22Rv1 (cell line): Measurements from ENCODE around the gene CD22.

ENCODE experiments used
- ZFX ChIP-seq: fragments of 450-650 bp; IDR thresholded peaks from 2 replicates; pipeline ENCODE4 v1.6.1; 2017; ENCODE audit warnings: antibody characterized with exemption, borderline replicate concordance
- TF ChIP-seq, protein P1 (sequence below): fragments of 450-650 bp; IDR thresholded peaks from 2 replicates; pipeline ENCODE4 v1.5.1; 2017; ENCODE audit warnings: mild to moderate bottlenecking

DNA sequence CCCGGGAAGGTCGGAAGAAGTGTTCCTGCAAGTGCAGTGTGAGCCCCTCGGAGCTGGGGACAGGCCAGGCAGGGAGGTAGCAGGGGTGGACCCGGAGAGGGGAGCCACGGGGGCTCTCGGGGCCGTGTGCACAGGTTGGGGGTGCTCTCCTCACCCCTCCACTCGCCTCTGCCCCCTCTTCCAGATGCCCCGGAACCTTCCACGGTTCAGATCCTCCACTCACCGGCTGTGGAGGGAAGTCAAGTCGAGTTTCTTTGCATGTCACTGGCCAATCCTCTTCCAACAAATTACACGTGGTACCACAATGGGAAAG, 9.0 kb downstream of the CD22 start:
- TF ChIP-seq, protein P1, sequence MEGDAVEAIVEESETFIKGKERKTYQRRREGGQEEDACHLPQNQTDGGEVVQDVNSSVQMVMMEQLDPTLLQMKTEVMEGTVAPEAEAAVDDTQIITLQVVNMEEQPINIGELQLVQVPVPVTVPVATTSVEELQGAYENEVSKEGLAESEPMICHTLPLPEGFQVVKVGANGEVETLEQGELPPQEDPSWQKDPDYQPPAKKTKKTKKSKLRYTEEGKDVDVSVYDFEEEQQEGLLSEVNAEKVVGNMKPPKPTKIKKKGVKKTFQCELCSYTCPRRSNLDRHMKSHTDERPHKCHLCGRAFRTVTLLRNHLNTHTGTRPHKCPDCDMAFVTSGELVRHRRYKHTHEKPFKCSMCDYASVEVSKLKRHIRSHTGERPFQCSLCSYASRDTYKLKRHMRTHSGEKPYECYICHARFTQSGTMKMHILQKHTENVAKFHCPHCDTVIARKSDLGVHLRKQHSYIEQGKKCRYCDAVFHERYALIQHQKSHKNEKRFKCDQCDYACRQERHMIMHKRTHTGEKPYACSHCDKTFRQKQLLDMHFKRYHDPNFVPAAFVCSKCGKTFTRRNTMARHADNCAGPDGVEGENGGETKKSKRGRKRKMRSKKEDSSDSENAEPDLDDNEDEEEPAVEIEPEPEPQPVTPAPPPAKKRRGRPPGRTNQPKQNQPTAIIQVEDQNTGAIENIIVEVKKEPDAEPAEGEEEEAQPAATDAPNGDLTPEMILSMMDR, result no peak
- no peak for TF ChIP-seq ZFX
